K562 (cell line): Measurements from ENCODE around the gene LIMS1. TPM values are rescaled to one million over a fixed set of nuclear protein-coding genes. Genes with fewer than 3 reads are reported as not detected.

ENCODE experiments used
- ATF1 ChIP-seq, 2 experiments: fragments of 450-650 bp in 1 of 2; IDR thresholded peaks; 2 replicates each; pipeline ENCODE4 v1.6.1; 2016; ENCODE audit warnings: missing compliant biosample characterization in 1 of 2, missing genetic modification characterization in 1 of 2
- BRF1 ChIP-seq: IDR thresholded peaks from 3 replicates; pipeline ENCODE4 v1.6.1; 2011; ENCODE audit warnings: borderline replicate concordance, mild to moderate bottlenecking; ENCODE audit not compliant: insufficient read length; ENCODE audit errors: extremely low read depth
- ESRRA ChIP-seq: fragments of 450-650 bp; IDR thresholded peaks from 2 replicates; pipeline ENCODE4 v1.6.1; 2014; ENCODE audit warnings: low read depth, mild to moderate bottlenecking, moderate library complexity, borderline replicate concordance
- GTF2F1 ChIP-seq: IDR thresholded peaks from 2 replicates; pipeline ENCODE4 v1.6.1; 2011; ENCODE audit warnings: low read depth, low read length, improper control_type of control experiment
- HLTF ChIP-seq: fragments of 450-650 bp; IDR thresholded peaks from 2 replicates; pipeline ENCODE4 v1.6.1; 2016
- KAT8 ChIP-seq: fragments of 450-650 bp; IDR thresholded peaks from 2 replicates; pipeline ENCODE4 v1.6.1; 2016; ENCODE audit warnings: low read depth, mild to moderate bottlenecking
- PTBP1 ChIP-seq: fragments of 200-400 bp; formaldehyde crosslinking; IDR thresholded peaks from 2 replicates; pipeline ENCODE4 v1.6.1; 2017; ENCODE audit warnings: low read depth, low read length
- TAF9B ChIP-seq: fragments of 450-650 bp; IDR thresholded peaks from 2 replicates; pipeline ENCODE4 v1.6.1; 2018; ENCODE audit warnings: mild to moderate bottlenecking; ENCODE audit not compliant: partially characterized antibody
- YY1 ChIP-seq, 3 experiments: IDR thresholded peaks; 2 replicates each; pipeline ENCODE4 v1.6.1; 2011; ENCODE audit warnings: low read length in 2 of 3, mild to moderate bottlenecking in 2 of 3, moderate library complexity in 2 of 3, borderline replicate concordance in 1 of 3, control low read depth in 1 of 3, low read depth in 1 of 3; ENCODE audit not compliant: insufficient read depth in 3 of 3, insufficient replicate concordance in 2 of 3, control insufficient read depth in 1 of 3, insufficient read length in 1 of 3; ENCODE audit errors: extremely low read depth in 1 of 3
- ZBTB8A ChIP-seq: fragments of 450-650 bp; IDR thresholded peaks from 2 replicates; pipeline ENCODE4 v1.6.1; 2018; ENCODE audit warnings: mild to moderate bottlenecking, moderate library complexity; ENCODE audit not compliant: partially characterized antibody
- ZFP91 ChIP-seq: sonication (generic); formaldehyde crosslinking; IDR thresholded peaks from 2 replicates; pipeline ENCODE4 v1.8.0; 2022; ENCODE audit warnings: mild to moderate bottlenecking, missing genetic modification reagents
- ZNF134 ChIP-seq: fragments of 250-450 bp; sonication (Bioruptor Pico); conservative IDR thresholded peaks from 2 replicates; pipeline ENCODE4 v1.4.0; 2020
- polyA plus RNA-seq, 8 experiments: library from polyadenylated mRNA; depleted of rRNA in 4 of 8; stranded (reverse) in 5 of 8; unstranded in 3 of 8; fragments of >200 nt; fragmentation: Nextera tagmentation in 2 of 8; fragmentation: Illumina TruSeq in 1 of 8; extraction: Ambion mirVana in 2 of 8; extraction: Trizol in 1 of 8; gene quantifications; 2 replicates each; pipeline versions ENCODE4 v1.2.1 to v1.2.3, GENCODE V29; 2011 to 2014; ENCODE audit warnings: inconsistent platforms in 1 of 8, missing spikeins in 1 of 8
- total RNA-seq, 7 experiments: library from RNA; depleted of rRNA in 6 of 7; stranded (reverse); fragments of >200 nt in 6 of 7; fragmentation: Illumina TruSeq in 2 of 7; extraction: Trizol in 2 of 7; gene quantifications; 2 replicates each; pipeline versions ENCODE4 v1.2.1 to v1.2.3, GENCODE V29; 2011 to 2021; ENCODE audit warnings: low replicate concordance in 1 of 7
- TF ChIP-seq, protein P1 (sequence below): fragments of 200-600 bp; sonication (generic); IDR thresholded peaks from one replicate; pipeline ENCODE4 v1.6.1; 2012; ENCODE audit warnings: mild to moderate bottlenecking, low read depth, low read length, inconsistent platforms
- TF ChIP-seq, protein P2 (sequence below): fragments of 450-650 bp; formaldehyde crosslinking; conservative IDR thresholded peaks from 2 replicates; pipeline ENCODE4 v1.4.0; 2022; ENCODE audit warnings: mild to moderate bottlenecking, missing genetic modification characterization

Gene LIMS1
- total and polyA plus RNA-seq, 9 of the 15 experiments (the other 6 are each of a cell fraction or from before 2014, with no cell fraction given), result 52.8 to 134 (median 81.0) TPM

DNA sequence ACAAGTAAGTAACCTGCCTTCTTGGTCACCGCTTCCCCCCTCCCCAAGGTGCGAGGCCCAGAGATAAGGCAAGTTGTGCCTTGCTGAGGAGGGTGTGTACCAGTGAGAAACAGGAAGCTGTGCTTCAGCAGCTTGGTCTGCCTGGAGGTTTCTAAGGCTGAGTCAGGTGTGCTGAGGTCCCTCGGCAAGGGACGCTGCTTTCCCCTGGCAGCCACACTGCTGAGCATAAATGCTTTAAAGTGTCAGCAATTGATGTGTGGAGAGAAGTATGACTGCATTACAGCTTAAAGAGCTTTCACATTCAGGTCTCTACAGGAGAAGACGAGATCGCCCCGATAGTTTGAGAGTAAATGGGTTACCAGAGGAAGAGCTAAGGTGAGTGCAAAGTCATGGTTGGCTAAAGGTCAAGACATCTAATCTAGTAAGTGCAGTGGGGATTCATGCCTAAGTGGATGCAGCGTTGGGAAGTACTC is 86.9 kb downstream of the LIMS1 start (continued):
- TF ChIP-seq PTBP1 (no peak), ATF1 (CRISPR knock-in tag; IDR thresholded peaks at IDR 0.05) (no peak), ATF1 (tag; IDR thresholded peaks at IDR 0.05) (no peak), YY1 (IDR thresholded peaks at IDR 0.05; ENCODE audit: borderline replicate concordance in 1 of 3, control insufficient read depth in 1 of 3, extremely low read depth in 1 of 3, insufficient read depth in 3 of 3, insufficient read length in 1 of 3, insufficient replicate concordance in 2 of 3, low read depth in 1 of 3, low read length in 2 of 3) (peak in 1 of 3 experiments; percentile 19), ZNF134 (CRISPR knock-in tag) (no peak), HLTF (no peak), KAT8 (no peak), ESRRA (peak; percentile 78), BRF1 (no peak), ZBTB8A (no peak), ZFP91 (no peak), TAF9B (no peak), GTF2F1 (no peak)
- TF ChIP-seq, protein P1, sequence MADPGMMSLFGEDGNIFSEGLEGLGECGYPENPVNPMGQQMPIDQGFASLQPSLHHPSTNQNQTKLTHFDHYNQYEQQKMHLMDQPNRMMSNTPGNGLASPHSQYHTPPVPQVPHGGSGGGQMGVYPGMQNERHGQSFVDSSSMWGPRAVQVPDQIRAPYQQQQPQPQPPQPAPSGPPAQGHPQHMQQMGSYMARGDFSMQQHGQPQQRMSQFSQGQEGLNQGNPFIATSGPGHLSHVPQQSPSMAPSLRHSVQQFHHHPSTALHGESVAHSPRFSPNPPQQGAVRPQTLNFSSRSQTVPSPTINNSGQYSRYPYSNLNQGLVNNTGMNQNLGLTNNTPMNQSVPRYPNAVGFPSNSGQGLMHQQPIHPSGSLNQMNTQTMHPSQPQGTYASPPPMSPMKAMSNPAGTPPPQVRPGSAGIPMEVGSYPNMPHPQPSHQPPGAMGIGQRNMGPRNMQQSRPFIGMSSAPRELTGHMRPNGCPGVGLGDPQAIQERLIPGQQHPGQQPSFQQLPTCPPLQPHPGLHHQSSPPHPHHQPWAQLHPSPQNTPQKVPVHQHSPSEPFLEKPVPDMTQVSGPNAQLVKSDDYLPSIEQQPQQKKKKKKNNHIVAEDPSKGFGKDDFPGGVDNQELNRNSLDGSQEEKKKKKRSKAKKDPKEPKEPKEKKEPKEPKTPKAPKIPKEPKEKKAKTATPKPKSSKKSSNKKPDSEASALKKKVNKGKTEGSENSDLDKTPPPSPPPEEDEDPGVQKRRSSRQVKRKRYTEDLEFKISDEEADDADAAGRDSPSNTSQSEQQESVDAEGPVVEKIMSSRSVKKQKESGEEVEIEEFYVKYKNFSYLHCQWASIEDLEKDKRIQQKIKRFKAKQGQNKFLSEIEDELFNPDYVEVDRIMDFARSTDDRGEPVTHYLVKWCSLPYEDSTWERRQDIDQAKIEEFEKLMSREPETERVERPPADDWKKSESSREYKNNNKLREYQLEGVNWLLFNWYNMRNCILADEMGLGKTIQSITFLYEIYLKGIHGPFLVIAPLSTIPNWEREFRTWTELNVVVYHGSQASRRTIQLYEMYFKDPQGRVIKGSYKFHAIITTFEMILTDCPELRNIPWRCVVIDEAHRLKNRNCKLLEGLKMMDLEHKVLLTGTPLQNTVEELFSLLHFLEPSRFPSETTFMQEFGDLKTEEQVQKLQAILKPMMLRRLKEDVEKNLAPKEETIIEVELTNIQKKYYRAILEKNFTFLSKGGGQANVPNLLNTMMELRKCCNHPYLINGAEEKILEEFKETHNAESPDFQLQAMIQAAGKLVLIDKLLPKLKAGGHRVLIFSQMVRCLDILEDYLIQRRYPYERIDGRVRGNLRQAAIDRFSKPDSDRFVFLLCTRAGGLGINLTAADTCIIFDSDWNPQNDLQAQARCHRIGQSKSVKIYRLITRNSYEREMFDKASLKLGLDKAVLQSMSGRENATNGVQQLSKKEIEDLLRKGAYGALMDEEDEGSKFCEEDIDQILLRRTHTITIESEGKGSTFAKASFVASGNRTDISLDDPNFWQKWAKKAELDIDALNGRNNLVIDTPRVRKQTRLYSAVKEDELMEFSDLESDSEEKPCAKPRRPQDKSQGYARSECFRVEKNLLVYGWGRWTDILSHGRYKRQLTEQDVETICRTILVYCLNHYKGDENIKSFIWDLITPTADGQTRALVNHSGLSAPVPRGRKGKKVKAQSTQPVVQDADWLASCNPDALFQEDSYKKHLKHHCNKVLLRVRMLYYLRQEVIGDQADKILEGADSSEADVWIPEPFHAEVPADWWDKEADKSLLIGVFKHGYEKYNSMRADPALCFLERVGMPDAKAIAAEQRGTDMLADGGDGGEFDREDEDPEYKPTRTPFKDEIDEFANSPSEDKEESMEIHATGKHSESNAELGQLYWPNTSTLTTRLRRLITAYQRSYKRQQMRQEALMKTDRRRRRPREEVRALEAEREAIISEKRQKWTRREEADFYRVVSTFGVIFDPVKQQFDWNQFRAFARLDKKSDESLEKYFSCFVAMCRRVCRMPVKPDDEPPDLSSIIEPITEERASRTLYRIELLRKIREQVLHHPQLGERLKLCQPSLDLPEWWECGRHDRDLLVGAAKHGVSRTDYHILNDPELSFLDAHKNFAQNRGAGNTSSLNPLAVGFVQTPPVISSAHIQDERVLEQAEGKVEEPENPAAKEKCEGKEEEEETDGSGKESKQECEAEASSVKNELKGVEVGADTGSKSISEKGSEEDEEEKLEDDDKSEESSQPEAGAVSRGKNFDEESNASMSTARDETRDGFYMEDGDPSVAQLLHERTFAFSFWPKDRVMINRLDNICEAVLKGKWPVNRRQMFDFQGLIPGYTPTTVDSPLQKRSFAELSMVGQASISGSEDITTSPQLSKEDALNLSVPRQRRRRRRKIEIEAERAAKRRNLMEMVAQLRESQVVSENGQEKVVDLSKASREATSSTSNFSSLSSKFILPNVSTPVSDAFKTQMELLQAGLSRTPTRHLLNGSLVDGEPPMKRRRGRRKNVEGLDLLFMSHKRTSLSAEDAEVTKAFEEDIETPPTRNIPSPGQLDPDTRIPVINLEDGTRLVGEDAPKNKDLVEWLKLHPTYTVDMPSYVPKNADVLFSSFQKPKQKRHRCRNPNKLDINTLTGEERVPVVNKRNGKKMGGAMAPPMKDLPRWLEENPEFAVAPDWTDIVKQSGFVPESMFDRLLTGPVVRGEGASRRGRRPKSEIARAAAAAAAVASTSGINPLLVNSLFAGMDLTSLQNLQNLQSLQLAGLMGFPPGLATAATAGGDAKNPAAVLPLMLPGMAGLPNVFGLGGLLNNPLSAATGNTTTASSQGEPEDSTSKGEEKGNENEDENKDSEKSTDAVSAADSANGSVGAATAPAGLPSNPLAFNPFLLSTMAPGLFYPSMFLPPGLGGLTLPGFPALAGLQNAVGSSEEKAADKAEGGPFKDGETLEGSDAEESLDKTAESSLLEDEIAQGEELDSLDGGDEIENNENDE, result no peak
- TF ChIP-seq, protein P2, sequence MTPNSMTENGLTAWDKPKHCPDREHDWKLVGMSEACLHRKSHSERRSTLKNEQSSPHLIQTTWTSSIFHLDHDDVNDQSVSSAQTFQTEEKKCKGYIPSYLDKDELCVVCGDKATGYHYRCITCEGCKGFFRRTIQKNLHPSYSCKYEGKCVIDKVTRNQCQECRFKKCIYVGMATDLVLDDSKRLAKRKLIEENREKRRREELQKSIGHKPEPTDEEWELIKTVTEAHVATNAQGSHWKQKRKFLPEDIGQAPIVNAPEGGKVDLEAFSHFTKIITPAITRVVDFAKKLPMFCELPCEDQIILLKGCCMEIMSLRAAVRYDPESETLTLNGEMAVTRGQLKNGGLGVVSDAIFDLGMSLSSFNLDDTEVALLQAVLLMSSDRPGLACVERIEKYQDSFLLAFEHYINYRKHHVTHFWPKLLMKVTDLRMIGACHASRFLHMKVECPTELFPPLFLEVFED (CRISPR knock-in tag), result no peak
